ENCODE data around the gene APOL1.

DNA sequence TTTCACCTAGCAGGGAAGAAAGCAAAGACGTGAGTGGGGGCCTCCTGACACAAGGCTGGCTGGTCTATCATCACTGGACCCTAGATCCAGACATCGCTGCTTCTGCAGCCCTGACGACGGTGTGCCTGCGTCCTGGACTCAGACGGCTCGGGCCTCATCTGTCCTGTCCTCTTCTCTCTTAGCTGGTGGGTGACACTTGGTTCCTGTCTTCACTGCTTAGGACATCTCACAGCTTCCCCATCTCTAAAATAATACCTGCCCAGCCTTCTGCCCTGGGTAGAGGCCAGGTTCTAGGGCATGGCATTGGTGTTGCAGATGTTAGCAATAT, 41.3 kb downstream of the APOL1 start:
- TF ChIP-seq, protein P1, sequence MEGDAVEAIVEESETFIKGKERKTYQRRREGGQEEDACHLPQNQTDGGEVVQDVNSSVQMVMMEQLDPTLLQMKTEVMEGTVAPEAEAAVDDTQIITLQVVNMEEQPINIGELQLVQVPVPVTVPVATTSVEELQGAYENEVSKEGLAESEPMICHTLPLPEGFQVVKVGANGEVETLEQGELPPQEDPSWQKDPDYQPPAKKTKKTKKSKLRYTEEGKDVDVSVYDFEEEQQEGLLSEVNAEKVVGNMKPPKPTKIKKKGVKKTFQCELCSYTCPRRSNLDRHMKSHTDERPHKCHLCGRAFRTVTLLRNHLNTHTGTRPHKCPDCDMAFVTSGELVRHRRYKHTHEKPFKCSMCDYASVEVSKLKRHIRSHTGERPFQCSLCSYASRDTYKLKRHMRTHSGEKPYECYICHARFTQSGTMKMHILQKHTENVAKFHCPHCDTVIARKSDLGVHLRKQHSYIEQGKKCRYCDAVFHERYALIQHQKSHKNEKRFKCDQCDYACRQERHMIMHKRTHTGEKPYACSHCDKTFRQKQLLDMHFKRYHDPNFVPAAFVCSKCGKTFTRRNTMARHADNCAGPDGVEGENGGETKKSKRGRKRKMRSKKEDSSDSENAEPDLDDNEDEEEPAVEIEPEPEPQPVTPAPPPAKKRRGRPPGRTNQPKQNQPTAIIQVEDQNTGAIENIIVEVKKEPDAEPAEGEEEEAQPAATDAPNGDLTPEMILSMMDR (IDR thresholded peaks at IDR 0.05) = no peak
- TF ChIP-seq POLR2AphosphoS5 (IDR thresholded peaks at IDR 0.05) = no peak
- no peak for TF ChIP-seq POLR2A (IDR thresholded peaks at IDR 0.05)

Data from prostate gland (tissue), 2 donors.